GM12878 (cell line): ENCODE measurements around the gene TPT1.

Experiments used
- POLR2A ChIP-seq: IDR thresholded peaks from 2 replicates; pipeline ENCODE4 v1.6.1; 2011; ENCODE audit warnings: low read depth, mild to moderate bottlenecking, low read length
- TF ChIP-seq, protein P1 (sequence below), 3 experiments: IDR thresholded peaks in 2 of 3; conservative IDR thresholded peaks in 1 of 3; 2 replicates each; pipeline ENCODE4 v1.5.1; 2011; ENCODE audit warnings: low read depth in 3 of 3, low read length in 3 of 3, mild to moderate bottlenecking in 3 of 3, control low read depth in 2 of 3, moderate library complexity in 2 of 3, inconsistent platforms in 1 of 3, mixed read lengths in 1 of 3; ENCODE audit not compliant: control insufficient read depth in 2 of 3, insufficient read depth in 1 of 3; ENCODE audit errors: extremely low read depth in 1 of 3

- no peak for TF ChIP-seq POLR2A
- TF ChIP-seq, protein P1, sequence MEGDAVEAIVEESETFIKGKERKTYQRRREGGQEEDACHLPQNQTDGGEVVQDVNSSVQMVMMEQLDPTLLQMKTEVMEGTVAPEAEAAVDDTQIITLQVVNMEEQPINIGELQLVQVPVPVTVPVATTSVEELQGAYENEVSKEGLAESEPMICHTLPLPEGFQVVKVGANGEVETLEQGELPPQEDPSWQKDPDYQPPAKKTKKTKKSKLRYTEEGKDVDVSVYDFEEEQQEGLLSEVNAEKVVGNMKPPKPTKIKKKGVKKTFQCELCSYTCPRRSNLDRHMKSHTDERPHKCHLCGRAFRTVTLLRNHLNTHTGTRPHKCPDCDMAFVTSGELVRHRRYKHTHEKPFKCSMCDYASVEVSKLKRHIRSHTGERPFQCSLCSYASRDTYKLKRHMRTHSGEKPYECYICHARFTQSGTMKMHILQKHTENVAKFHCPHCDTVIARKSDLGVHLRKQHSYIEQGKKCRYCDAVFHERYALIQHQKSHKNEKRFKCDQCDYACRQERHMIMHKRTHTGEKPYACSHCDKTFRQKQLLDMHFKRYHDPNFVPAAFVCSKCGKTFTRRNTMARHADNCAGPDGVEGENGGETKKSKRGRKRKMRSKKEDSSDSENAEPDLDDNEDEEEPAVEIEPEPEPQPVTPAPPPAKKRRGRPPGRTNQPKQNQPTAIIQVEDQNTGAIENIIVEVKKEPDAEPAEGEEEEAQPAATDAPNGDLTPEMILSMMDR (IDR thresholded peaks at IDR 0.05 in 2 of 3, conservative IDR thresholded peaks at IDR 0.05 in 1 of 3; ENCODE audit: control insufficient read depth in 2 of 3, extremely low read depth in 1 of 3, insufficient read depth in 1 of 3, low read depth in 3 of 3, low read length in 3 of 3), result no peak
These were observed 9.8 kb downstream of the TPT1 start for GRCh38 chr13:45331123-45331619.
